UCSD-AML1 (cell line): Measurements from ENCODE around the gene PRDM8.
"Not testable (repeated sequence)": the region's sequence is repeated elsewhere in the genome, so short reads cannot be mapped to it uniquely, and the experiment has no call there.

Experiments
- DNase-seq: peaks from one replicate; lab custom pipeline; 2025; ENCODE audit not compliant: unreplicated experiment; lab: John Stamatoyannopoulos, UW

The PRDM8 gene

DNA sequence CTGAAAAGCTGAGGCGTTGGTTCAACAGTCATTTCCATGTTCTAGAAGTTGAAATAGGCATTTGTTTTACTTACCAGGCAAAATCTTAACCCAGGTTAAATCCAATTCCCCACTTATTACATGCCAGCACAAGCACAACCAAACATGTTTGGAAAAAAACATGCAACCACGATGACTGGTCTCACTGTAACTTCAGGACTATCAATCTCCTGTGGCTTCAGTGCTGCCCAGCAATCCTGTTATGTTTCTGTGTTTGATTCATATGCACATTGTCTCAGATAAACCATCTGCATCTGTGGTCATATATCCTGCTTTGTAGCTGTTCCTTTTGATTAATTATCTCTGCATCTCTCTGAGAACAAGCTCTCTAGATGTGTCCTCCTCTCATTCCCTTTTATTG lies 28.3 kb downstream of the PRDM8 start:
- no peak for DNase-seq

DNA sequence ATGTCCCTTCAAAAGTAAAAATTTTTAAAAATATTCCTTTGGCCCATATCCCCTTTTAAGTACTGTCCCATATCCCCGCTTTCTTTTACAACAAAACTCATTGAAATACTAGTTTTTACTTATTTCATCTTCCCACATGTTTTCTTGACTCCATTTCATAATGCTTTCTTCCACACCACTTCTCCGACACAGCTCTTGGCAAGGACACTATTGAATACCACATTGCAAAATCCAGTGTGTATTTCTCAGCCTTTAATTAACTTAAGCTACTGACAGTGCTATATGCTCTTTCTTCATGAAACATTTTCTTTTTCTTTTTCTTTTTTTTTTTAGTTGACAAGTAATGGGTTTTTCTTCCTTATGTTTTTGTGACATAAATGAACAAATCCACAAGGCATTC lies 28.8 kb downstream of the PRDM8 start:
- no peak for DNase-seq

DNA sequence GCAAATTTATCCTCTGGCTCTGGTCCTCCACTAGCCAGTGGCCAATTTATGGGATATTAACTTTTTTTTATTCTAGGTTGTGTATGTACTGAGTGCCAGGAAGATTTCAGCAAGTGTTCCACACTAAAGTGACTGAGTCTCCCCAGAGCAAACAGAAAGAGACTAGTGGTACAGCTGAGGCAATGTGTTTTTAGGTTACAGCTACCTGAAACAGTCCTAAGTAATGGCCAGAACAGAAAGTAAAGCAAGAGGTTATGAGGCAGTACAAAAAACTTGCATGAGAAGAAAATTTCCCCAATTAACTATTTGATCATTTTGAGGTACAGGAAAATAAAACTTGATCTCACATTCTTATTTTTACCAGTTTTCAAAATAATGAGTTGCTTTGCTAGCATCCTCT lies 31.2 kb downstream of the PRDM8 start:
- no peak for DNase-seq

DNA sequence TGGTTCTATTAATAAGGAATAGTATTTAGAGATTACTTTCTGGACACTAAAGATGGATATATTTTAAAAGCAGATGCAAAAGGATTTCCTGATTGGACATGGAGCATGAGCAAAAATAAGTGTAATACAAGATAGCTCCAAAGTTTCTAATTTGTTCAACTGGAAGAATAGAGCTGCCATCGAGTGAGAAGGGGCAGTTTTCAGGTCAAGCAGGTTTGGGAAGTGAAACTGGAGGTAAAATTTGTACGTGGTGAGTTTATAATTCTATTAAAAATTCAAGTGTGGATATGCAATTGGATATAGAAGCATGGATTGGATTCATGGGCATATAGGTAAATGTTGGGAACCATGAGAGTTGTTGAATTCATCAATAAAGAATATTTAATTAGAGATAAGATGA lies 31.8 kb downstream of the PRDM8 start:
- no peak for DNase-seq

DNA sequence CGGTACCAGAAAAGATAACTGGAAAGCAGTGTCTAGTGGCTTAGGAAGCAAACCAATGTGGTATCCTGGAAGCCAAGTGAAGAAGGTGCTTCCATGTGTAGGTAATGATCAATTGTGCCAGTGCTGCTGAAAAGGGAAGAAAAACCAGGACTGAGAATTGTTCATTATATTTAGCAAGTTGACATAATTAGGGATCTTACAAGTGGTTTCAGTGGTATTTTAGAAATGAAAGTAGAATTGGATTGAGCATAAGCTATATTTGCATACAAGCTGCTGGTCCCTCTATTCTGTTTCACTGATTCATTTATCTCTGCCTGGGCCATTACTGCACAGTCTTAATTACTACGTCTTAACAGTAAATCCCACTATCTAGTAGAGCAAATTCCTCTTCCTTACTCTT lies 32.3 kb downstream of the PRDM8 start:
- DNase-seq, result no peak

DNA sequence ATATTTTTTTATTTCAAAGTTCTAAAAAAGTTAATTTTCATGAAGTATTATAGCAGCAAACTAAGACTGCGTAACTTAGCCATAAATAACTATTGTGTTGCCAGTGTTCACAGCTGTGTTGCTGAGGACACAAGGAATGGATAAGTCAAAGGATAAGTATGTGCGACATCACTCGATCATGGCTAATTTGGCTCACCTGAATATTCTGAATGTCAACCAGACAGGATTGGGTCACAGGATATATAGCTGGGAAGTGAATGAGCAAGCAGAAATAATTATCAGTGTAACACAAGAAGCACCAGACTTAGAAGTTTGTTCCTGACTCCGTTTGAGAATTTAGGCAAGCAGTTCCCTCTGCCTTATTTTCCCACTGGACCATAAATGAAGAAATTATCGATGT lies 33.9 kb downstream of the PRDM8 start:
- DNase-seq, result no peak

DNA sequence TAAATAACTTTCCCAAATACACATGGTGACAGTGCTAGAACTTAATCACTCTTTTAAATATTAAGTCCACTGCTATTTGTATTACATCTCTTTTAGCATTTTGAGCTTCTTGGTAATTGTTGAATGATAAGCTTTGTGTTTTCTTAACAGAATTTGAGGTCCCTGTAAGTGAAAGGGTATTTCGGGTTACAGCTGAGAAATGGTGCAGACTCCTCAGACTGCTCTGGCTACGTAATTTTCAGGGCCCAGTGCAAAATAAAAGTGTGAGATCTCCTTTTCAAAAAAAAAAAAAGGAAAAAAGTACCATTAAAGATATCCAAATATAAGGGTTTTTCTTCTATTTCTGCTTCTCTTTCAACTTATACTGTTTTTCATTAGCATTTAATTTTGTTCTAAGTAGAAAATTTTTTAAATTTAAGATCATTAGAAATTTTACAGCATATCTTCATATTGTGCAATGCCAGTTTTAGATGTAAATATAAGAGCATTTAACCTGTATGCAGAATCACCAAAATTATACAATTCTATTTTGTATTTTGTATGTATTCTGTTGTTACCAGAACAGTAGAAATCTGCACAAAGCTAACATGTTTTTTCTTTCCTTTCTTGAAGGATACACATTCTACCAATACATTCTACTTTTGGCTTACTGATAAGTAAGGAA lies 35.5 kb downstream of the PRDM8 start:
- no peak for DNase-seq

DNA sequence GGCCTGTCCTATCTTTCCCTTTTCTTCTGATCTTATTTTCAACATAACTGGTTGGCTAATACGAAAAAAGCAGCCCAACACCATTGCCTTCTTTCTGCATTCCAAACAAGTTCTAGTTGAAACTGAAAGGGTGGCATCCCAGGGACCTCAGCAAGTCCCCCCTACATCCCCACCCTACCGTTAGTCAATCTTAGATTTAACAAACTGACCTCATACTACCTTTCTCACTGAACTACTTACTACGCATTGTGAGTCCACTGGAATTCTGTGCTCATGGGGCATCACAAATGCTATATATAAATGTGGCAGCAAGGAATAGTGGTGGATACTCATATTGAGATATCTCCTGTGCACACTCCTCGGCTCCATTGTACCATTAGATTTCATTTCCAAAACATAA lies 36.1 kb downstream of the PRDM8 start:
- DNase-seq, result no peak

DNA sequence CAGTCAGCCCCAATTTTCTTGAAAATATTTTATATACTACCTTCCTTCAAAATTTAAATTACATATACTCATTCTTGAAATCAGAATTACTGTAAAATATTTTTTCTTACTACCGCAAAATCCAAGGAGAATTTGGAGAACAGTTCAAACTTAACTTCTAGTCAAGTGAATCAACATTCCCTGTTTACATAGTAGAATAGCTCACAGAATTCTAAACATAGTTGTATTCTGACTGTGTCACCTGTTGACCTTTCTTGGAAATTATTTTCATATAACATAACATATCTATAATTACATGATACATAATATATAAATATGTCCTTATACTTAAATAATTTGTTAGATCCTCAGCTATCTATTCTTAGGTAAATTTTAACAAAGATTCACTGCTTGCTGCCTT lies 38.1 kb downstream of the PRDM8 start:
- no peak for DNase-seq

DNA sequence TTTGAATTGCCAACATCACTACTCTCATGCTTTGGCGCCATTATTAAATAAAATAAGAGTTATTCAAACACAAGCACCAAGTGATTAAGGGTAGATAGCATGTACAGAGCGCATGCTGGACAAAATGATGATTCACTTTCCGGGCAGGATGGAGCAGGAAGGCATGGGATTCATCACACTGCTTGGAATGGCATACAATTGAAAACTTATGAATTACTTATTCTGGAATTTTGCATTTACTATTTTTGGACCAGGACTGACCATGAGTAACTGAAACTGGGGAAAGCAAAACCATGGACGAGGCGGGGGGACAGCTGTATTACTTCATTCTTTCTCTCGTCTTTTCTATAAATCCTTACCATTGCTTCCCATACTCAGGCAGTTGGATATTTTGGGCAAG lies 40.7 kb downstream of the PRDM8 start:
- DNase-seq, result no peak

DNA sequence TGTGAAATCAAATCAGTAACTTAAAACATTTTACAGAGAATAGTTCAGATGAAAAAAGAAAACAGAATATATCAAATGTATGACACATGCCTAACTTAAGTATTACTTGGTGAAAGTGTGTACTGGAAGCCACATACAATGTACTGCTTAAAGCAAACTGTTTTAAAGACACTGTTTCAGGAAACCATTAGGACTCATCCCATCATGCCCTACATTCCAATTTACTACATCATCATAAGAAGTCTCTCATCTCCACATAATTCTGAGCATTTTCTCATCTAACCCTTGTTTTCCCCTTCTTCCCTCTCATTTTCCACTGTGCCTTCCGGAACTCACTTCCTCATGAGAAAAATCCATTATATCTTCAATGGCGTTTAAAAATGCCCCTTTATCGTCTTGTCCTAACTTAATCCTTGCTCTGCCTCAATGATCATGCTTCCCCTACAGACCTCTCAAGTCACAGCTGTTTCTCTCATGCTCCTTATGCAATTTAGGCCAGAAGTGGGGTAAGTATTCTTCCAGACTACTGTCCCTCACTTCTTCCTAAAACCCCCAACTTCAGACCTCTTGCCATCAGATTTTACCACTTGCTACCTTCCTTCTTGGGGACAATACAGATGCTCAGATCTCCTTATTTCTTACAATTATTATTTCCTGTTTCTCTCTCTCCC lies 42.3 kb downstream of the PRDM8 start:
- no peak for DNase-seq

DNA sequence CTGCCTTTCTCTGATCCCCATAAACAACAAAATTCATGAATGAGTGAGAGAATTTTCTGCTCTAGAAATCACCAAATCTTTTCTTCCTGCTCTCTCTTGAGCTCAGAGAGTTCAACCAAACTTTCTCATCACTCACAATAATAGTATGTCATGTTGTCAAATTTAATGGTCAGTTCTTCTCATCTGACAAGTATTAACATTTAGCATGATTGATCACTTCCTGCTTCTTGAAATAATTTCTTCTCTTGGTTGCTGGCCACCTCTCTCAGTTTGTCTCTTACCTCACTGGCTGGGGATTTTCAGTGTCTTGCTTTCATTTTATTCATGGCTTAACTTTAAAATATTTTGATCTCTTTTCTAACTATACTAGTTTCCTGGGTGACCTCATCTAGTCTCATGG lies 43.7 kb downstream of the PRDM8 start:
- DNase-seq, result no peak

DNA sequence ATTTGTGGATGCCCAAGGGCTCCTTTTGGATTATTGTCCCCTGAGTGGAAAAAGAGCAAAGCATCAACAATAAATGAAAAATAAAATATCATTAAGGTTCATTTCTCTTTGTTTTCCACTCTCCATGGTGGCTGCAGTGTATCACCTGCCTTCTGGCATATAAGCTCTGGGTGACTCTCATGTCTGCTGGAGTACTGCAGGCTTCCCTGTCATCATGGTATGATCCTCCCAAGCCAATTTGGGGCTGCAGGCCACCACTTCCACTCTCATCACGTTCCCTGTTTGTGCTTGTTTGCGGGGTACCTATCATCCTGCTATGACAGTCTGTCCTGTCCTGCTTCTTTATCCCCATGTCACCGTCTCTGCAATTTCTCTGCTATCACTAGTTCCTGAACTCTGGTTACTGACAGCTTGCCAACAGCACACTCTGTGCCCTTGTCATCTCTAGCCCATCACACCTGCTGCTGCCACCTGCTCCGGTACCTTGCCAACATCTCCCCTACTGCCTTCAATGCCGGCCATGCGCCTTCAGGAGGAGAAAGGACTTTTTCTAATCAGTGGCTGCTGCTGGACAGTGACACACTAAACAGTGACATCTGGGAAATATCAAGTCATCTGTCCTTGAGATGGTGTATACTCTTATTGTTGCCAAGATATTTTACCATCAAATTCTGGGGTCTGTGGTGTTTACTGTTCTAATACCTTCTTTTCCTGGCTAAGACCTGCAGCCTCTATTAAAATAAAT lies 46.1 kb downstream of the PRDM8 start:
- no peak for DNase-seq

DNA sequence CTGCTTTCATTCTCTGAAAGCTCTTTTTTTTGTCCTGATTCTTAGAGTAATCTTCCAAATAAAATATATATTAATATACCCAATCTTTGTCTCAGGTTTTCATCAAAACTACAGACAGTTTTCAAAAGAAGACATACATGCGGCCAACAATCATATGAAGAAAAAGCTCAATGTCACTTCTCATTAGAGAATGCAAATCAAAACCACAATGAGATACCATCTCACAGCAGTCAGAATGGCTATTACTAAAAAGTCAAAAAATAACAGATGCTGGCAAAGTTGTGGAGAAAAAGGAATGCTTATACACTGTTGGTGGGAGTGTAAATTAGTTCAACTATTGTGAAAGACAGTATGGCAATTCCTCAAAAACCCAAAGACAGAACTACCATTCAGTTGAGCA lies 50.2 kb downstream of the PRDM8 start:
- DNase-seq, result not testable (repeated sequence)

DNA sequence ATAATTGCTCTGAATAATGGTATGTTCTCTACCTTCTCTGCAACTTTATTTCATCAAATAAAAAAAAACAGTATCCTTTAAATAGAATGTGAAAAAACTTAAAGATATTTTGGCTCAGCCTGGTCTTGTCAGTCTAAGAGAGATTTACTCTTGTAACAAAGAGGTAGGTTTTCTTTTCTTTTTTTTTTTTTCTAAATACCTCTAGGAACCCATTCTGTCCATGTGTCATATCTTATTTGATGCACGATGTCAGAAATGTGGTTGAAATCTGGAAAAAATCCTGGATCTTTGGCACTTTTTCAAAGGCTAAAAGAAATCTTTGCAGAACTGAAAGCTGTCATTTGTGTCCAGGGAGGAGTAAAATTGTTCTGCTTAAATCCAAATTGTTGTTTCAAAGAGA lies 51.8 kb downstream of the PRDM8 start:
- no peak for DNase-seq

DNA sequence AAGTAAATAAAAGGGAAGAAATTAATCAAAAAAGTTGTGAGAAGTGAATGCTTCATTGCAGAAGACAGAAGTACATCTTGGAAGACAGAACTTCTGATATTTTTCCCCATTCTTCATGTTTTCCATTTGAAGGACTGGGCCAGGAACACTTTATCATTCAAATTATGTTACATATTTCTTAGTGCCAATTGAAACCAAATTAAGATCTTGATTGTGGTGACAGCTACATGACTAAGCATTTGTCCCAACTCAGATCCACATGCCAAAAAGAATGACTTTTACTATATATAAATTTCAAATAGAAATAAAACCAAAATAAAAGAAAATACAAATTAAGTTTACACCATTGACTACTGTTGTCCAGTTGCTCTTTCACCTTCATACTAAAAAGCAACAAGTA lies 55.1 kb downstream of the PRDM8 start:
- DNase-seq, result no peak

DNA sequence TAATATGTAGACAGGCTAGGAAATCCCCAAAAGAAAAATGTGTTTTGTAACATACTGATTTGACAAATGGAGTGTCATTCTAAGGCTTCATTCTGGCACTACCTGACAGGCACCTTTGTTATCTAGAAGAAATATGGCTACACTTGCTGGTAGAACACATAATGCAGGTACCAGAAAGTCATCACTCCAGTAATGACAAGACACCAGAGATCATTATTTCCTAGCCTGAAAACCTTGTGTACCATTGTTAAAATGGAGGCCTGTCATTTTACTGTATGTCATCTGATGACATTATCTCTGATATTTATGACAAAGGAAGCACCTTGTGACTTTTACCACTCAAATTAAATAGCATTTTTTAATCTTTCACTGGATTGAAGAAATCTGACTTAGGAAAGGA lies 55.6 kb downstream of the PRDM8 start:
- no peak for DNase-seq

DNA sequence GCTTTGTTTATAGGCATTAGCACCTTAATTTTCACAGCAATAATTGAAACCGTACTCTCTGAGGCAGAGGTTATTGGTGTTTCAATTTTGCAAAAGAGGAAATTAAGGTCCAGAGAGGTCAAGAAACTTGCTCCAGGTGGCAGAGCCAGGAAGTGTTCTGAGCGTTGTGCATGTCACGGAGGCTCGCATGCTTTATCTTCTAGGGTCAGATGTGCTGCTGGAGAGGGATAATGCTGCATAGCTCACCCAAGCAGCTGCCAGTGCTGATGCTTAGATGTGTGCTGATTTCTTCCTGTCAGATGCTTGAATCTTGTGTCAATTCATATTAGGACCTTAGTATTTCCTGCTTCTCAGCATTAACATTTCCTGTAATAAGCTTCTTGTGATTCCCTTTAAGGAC lies 56.2 kb downstream of the PRDM8 start:
- no peak for DNase-seq
